Neutrophil (primary cell): ENCODE results near the gene LPCAT1.

Source experiments
- H3K27ac ChIP-seq: fragments of 200-600 bp; sonication (generic); 2 replicates; pipeline ENCODE4 v1.5.1; 2016; ENCODE audit warnings: mild to moderate bottlenecking, moderate library complexity
- H3K27me3 ChIP-seq: fragments of 200-600 bp; sonication (generic); 2 replicates; pipeline ENCODE4 v1.6.0; 2016; ENCODE audit warnings: mild to moderate bottlenecking
- H3K36me3 ChIP-seq: fragments of 200-600 bp; sonication (generic); 2 replicates; pipeline ENCODE4 v1.5.1; 2017
- H3K4me1 ChIP-seq, 2 experiments: fragments of 200-600 bp in 1 of 2; sonication (generic) in 1 of 2; 1 replicate in 1 of 2; 2 replicates in 1 of 2; pipeline versions ENCODE4 v1.5.1 to v1.6.1; 2013 to 2016; ENCODE audit warnings: low read depth in 1 of 2, low read length in 1 of 2, mild to moderate bottlenecking in 1 of 2, moderate library complexity in 1 of 2; ENCODE audit not compliant: control insufficient read depth in 1 of 2, insufficient read depth in 1 of 2
- H3K4me3 ChIP-seq, 2 experiments: fragments of 200-600 bp in 1 of 2; sonication (generic) in 1 of 2; 1 replicate in 1 of 2; 2 replicates in 1 of 2; pipeline ENCODE4 v1.5.1; 2013 to 2016; ENCODE audit warnings: low read depth in 1 of 2, low read length in 1 of 2, mild to moderate bottlenecking in 1 of 2, moderate library complexity in 1 of 2
- H3K9me3 ChIP-seq: fragments of 200-600 bp; sonication (generic); 2 replicates; pipeline ENCODE4 v1.5.1; 2016
- TF ChIP-seq, protein P1 (sequence below): fragments of 200-600 bp; sonication (generic); IDR thresholded peaks from 2 replicates; pipeline ENCODE4 v1.5.1; 2016; ENCODE audit warnings: antibody characterized with exemption

The LPCAT1 gene

DNA sequence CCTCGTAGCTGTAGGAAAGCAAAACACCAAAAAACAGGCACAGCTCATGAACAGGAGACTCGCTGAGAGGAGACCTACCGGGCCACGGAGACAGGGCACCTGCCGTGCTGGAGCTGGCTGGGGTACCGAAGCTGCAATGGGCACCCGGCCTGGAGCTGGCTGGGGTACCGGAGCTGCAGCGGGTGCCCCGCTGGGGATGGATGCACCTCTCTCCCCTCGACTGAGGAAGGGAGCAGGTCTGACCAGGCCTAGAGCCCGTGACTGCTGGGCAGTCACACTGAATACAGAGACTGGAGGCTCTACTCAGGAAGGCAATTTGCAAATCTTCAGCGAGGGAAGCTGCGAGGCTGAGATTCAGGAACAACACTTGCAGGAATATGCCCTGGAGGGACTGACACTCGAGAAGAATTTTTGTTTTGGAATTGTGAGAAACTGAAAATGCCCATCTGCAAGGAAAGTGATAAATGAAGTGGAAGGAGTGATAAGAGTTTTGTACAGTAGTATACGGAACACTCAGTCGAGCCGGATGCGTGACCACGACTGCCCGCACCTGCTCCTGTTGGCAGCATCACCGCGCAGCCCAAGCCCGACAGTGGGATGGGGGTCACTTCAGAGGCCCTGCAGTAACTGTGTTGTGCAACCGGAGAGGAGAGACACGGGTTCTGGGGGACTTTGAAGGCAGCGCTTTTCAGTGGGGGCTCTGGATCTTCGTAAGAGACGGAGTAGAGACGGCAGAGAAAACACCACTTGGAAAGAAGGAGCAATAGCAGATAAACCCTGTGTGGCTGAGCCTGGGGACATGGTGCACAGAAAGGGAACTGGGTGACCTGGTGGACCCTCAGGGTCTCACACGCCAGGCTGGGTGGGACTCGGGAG is 27.9 kb upstream of the LPCAT1 start:
- no peaks in the 10 kb centered on the region for H3K4me1 ChIP-seq
- peaks cover 32% of the 10 kb centered on the region for H3K27me3 ChIP-seq
- no peaks in the 10 kb centered on the region for H3K9me3 ChIP-seq
- no peak overlapping the region for H3K27ac ChIP-seq
- H3K4me3 ChIP-seq: no peak overlapping the region
- H3K36me3 ChIP-seq: no peaks in the 10 kb centered on the region
- TF ChIP-seq, protein P1, sequence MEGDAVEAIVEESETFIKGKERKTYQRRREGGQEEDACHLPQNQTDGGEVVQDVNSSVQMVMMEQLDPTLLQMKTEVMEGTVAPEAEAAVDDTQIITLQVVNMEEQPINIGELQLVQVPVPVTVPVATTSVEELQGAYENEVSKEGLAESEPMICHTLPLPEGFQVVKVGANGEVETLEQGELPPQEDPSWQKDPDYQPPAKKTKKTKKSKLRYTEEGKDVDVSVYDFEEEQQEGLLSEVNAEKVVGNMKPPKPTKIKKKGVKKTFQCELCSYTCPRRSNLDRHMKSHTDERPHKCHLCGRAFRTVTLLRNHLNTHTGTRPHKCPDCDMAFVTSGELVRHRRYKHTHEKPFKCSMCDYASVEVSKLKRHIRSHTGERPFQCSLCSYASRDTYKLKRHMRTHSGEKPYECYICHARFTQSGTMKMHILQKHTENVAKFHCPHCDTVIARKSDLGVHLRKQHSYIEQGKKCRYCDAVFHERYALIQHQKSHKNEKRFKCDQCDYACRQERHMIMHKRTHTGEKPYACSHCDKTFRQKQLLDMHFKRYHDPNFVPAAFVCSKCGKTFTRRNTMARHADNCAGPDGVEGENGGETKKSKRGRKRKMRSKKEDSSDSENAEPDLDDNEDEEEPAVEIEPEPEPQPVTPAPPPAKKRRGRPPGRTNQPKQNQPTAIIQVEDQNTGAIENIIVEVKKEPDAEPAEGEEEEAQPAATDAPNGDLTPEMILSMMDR: no peak

DNA sequence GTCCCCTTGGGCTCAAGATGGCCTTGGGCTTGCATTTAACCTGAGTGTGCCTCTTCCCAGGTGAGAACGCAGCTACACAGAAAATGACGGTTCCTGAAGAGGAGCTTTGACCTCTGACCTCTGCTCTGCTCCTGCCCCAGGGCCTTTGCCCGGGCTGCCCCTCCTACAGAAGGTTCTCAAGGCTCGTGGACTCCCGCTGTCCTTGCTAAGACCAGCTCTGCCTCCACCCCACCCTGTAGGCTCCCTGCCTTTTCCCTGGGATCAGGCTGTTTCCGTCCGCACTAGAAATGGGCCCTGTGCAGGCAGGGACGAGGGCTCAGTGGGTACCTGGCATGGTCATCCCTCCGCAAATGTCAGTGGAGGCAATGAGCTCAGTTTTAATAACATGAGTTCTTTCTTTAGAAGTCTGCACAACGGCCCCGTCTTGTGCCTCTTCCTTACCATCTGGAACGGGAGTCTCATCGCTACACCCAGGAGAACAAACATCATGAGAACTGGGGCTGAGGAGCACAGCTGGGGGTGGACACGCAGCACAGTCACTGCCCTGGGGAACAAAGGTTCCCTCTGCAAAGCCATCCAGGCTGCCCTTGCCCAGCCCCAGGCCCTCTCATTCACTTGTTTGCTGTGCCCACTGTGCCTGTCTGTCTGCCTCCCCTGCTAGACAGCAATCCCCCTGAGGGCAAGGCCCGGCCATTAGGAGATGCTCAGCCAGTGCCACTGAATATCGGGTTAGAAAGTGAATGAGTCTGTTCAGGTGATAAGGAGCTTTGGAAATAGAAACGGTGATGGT is 26.7 kb upstream of the LPCAT1 start:
- TF ChIP-seq, protein P1: no peak
- Histone ChIP-seq H3K4me1 (no peaks in the 10 kb centered on the region), H3K9me3 (no peaks in the 10 kb centered on the region), H3K36me3 (no peaks in the 10 kb centered on the region), H3K27ac (no peak overlapping the region), H3K4me3 (no peak overlapping the region), H3K27me3 (peaks cover 22% of the 10 kb centered on the region)

DNA sequence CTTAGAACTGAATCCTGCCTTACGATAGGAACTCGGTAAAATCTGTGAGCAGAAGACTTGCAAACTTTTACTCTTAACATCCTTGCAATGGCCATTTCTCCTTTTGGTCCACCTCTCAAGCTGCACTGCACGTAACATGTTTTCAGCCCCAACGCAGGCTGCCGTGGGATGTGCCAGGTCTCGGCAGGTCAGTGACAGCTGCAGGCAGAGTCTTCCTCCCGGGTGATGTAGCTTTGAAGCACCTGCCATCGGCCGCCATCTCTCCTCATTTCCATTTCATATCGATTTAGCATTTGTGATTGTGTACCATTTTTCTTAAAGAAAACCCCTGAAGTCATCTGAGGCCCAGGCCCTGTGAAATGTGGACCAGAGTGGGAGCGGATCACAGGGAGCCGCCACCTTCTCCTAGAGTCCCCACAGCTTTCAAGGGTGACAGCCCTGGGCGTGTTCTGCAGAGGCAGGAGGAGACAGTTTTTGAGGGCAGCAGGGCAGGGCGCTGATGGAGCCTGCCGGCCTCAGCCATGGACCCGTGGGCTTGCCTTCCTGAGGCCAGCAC is 25.8 kb upstream of the LPCAT1 start:
- no peaks in the 10 kb centered on the region for H3K4me1 ChIP-seq
- no peak overlapping the region for H3K27ac ChIP-seq
- TF ChIP-seq, protein P1: no peak
- peaks cover 13% of the 10 kb centered on the region for H3K27me3 ChIP-seq
- H3K4me3 ChIP-seq: no peak overlapping the region
- no peaks in the 10 kb centered on the region for H3K9me3 ChIP-seq
- H3K36me3 ChIP-seq: no peaks in the 10 kb centered on the region

- TF ChIP-seq, protein P1: no peak
- Histone ChIP-seq H3K27me3 (peaks cover 8% of the 10 kb centered on the region), H3K9me3 (no peaks in the 10 kb centered on the region), H3K4me1 (no peaks in the 10 kb centered on the region), H3K27ac (no peak overlapping the region), H3K4me3 (no peak overlapping the region), H3K36me3 (no peaks in the 10 kb centered on the region)
These were observed 25.1 kb upstream of the LPCAT1 start for GRCh38 chr5:1548702-1549474.

- Histone ChIP-seq H3K9me3 (no peaks in the 10 kb centered on the region), H3K4me3 (no peak overlapping the region), H3K36me3 (no peaks in the 10 kb centered on the region), H3K4me1 (no peaks in the 10 kb centered on the region), H3K27ac (no peak overlapping the region), H3K27me3 (peaks cover 8% of the 10 kb centered on the region)
- TF ChIP-seq, protein P1: no peak
These were observed 23.9 kb upstream of the LPCAT1 start for GRCh38 chr5:1547655-1548054.
